SJCRH30 (cell line): ENCODE results near the gene CDRT15L2. TPM values are rescaled to one million over a fixed set of nuclear protein-coding genes. Genes with fewer than 3 reads are reported as not detected.
"Not testable (repeated sequence)": the region's sequence is repeated elsewhere in the genome, so short reads cannot be mapped to it uniquely, and the experiment has no call there.

Experiments
- DNase-seq, 2 experiments: peaks; one replicate each; pipeline ENCODE4 v3.0.0-alpha.2; 2015 to 2020
- H3K27ac ChIP-seq: fragments of 250-450 bp; sonication (Bioruptor Pico); 2 replicates; pipeline ENCODE4 v1.5.1; 2020; ENCODE audit warnings: mild to moderate bottlenecking, moderate library complexity
- H3K27me3 ChIP-seq: fragments of 250-450 bp; sonication (Bioruptor Pico); 2 replicates; pipeline ENCODE4 v1.5.1; 2020; ENCODE audit warnings: mild to moderate bottlenecking, moderate library complexity
- H3K36me3 ChIP-seq: fragments of 250-450 bp; sonication (Bioruptor Pico); 2 replicates; pipeline ENCODE4 v1.5.1; 2020; ENCODE audit warnings: mild to moderate bottlenecking, moderate library complexity
- H3K4me1 ChIP-seq: fragments of 250-450 bp; sonication (Bioruptor Pico); 2 replicates; pipeline ENCODE4 v1.5.1; 2020; ENCODE audit warnings: mild to moderate bottlenecking, moderate library complexity
- H3K4me3 ChIP-seq: fragments of 250-450 bp; sonication (Bioruptor Pico); 2 replicates; pipeline ENCODE4 v1.5.1; 2020; ENCODE audit warnings: mild to moderate bottlenecking, moderate library complexity
- H3K9me3 ChIP-seq: fragments of 250-450 bp; sonication (Bioruptor Pico); replicated peaks from 2 replicates; pipeline ENCODE4 v1.5.1; 2020; ENCODE audit warnings: mild to moderate bottlenecking, moderate library complexity
- total RNA-seq: library from RNA; depleted of rRNA; stranded (reverse); fragments of >200 nt; shearing (Covaris generic); gene quantifications from 2 replicates; pipeline ENCODE4 v1.2.3, GENCODE V29; 2014; rRNA removed

The CDRT15L2 gene
- total RNA-seq, 1 experiment from 2014 or later = not detected

GRCh38 chr17:20612635-20613034, 33.1 kb downstream of the CDRT15L2 start:
- no peaks in the 10 kb centered on the region for H3K9me3 ChIP-seq
- no peak for DNase-seq
- no peaks in the 10 kb centered on the region for H3K36me3 ChIP-seq
- H3K4me3 ChIP-seq = no peak overlapping the region
- H3K27ac ChIP-seq = no peak overlapping the region
- no peaks in the 10 kb centered on the region for H3K4me1 ChIP-seq
- H3K27me3 ChIP-seq = peaks cover 2% of the 10 kb centered on the region; the same call in 1 of the 2 replicates

- no peak for DNase-seq
- Histone ChIP-seq H3K36me3 (no peaks in the 10 kb centered on the region), H3K27ac (no peak overlapping the region), H3K9me3 (no peaks in the 10 kb centered on the region), H3K4me1 (no peaks in the 10 kb centered on the region), H3K4me3 (no peak overlapping the region), H3K27me3 (no peaks in the 10 kb centered on the region; the same call in 1 of the 2 replicates)
Measured at GRCh38 chr17:20613248-20613647, 33.7 kb downstream of the CDRT15L2 start.

GRCh38 chr17:20613905-20614304, 34.4 kb downstream of the CDRT15L2 start:
- Histone ChIP-seq H3K9me3 (no peaks in the 10 kb centered on the region), H3K27ac (no peak overlapping the region), H3K4me3 (no peak overlapping the region), H3K27me3 (no peaks in the 10 kb centered on the region; the same call in 1 of the 2 replicates), H3K36me3 (no peaks in the 10 kb centered on the region), H3K4me1 (no peaks in the 10 kb centered on the region)
- DNase-seq = no peak

GRCh38 chr17:20615461-20615860, 35.9 kb downstream of the CDRT15L2 start:
- not testable (repeated sequence) for H3K4me1 ChIP-seq, H3K9me3 ChIP-seq, DNase-seq, H3K27ac ChIP-seq, H3K36me3 ChIP-seq, H3K4me3 ChIP-seq, H3K27me3 ChIP-seq

Other genes with a start within 250 kb of the CDRT15L2 start
- not detected in 2 replicates for gene LGALS9B, start 112.2 kb upstream of the CDRT15L2 start, total RNA-seq